ENCODE results near the gene GYS2. TPM values are rescaled to one million over a fixed set of nuclear protein-coding genes. Genes with fewer than 3 reads are reported as not detected.
A peak's percentile ranks its signal among the peaks of the same experiment; 100 is the strongest.

The GYS2 gene
- total RNA-seq, 2 experiments from 2014 or later: not detected

DNA sequence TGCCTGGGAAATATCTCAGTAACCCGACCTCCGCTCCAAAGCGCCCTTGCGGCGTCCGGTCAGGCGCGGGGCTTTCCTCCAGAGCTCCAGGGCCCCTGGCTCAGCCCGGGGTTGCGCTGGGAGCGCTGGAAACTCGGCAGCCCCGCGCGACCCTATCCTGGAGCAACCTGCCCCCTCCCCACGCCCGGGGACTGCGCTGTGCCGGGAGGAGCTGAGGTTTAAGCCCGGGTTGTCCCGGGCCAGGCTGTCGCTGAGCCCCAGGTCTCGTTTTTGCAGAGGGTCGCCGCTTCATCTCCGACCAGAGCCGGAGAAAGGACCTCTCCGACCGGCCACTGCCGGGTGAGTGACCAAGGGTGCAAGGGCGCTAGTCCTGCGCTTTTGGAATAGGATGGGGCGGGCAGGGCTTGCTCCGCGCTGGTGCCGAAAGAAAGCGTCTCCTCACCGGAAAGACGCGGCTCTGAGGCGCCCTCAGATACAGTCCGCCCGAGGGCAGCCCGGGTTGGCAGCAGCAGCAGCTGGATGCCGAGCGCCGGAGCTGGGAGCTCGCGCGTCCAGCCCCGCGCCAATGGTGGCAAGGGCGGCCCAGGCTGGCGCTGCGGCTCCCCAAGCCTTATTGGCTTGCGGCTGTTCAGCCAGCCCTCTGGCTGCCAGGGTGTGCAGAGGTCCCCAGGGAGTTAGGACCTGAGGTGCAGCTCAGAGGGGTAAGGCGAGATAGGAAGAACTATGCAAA is 77.0 kb downstream of the GYS2 start:
- no peak overlapping the region for H3K27ac Mint-ChIP-seq
- peak; percentile 97 for ATAC-seq
- intact Hi-C loops (cut with DNase I, micrococcal nuclease): no loop called here
- ChIA-PET POLR2A (no interaction called here), CTCF (interaction anchor here (0.7 to 1.1 kb wide), 4 partner anchors 16 to 234 kb away, joined by 3 to 6 read pairs (median 4); no protein-coding TSS in a partner anchor)
- H3K4me3 Mint-ChIP-seq: peak overlapping the region; percentile 69
- H3K4me1 Mint-ChIP-seq: peaks cover 6% of the 10 kb centered on the region
- peaks cover 35% of the 10 kb centered on the region for H3K27me3 Mint-ChIP-seq
- H3K36me3 Mint-ChIP-seq (ENCODE audit: low read depth): no peaks in the 10 kb centered on the region
- DNase-seq: peak; percentile 81
- H3K9me3 Mint-ChIP-seq (ENCODE audit: low read depth): peaks cover 8% of the 10 kb centered on the region

DNA sequence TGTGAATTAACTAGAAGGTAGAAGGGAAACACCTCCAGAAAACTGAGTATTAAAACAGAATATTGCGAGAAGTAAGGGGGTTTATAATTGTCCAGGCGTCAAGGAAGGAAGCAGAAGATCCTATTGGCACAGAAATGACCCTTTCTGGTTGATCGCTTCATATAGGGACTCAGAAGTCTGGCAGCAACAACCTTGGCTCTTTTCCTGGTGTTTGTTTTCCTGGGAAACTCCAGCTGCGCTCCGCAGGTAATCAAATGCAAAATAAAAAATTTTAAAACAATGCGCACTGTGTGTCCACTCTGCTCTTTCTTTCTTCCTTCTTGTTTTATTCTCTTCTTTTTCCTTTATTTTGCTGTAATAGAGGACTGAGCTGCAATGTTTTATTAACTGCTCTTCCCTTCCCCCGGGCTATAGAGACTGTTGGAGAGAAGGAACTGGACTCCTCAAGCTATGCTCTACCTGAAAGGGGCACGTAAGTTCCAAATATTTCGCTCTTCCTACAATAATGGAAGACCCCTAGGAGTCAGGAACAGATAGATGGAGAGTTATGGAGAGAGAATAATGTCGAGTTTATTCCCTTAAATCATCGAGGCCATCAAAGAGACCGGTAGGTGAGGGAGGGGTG is 77.8 kb downstream of the GYS2 start:
- POLR2A ChIA-PET: no interaction called here
- H3K4me3 Mint-ChIP-seq: peak overlapping the region; percentile 57
- intact Hi-C loops (cut with DNase I, micrococcal nuclease): no loop called here
- CTCF ChIA-PET: interaction anchor here (0.7 to 1.1 kb wide), 3 partner anchors 47 to 233 kb away, joined by 3 to 4 read pairs (median 3); no protein-coding TSS in a partner anchor
- DNase-seq (no peak), ATAC-seq (no peak)
- peak overlapping the region; percentile 49 for H3K27ac Mint-ChIP-seq
- H3K9me3 Mint-ChIP-seq (ENCODE audit: low read depth): peaks cover 8% of the 10 kb centered on the region
- peaks cover 6% of the 10 kb centered on the region for H3K4me1 Mint-ChIP-seq
- H3K27me3 Mint-ChIP-seq: peaks cover 35% of the 10 kb centered on the region
- no peaks in the 10 kb centered on the region for H3K36me3 Mint-ChIP-seq (ENCODE audit: low read depth)

DNA sequence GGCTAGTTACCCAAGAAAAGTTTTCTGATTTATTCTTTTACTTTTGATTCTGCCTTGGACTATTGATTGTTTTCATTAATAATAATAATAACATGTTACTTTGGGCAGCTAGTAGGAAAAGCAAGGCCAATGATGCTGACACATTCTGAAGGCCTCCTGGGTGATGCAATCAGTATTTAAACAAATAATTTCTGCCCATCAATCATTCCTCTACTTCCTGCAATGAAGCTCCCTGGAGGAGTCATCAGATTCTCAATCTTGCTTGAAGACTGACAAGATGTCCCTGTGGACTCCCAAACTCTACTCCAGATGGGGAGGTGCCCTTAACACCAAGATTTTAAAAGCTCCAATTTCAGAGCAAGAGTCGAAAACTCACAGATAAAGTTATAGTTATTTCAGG is 78.6 kb downstream of the GYS2 start, which contains the start of gene SPX:
Gene SPX, plus strand, starts transcription at position 244 of the 400 bp plus-strand sequence. CDS start 177 bp downstream, outside the sequence.
- peaks cover 6% of the 10 kb centered on the region for H3K4me1 Mint-ChIP-seq
- H3K36me3 Mint-ChIP-seq (ENCODE audit: low read depth): no peaks in the 10 kb centered on the region
- intact Hi-C loops (cut with DNase I, micrococcal nuclease): no loop called here
- no peak for ATAC-seq
- H3K4me3 Mint-ChIP-seq: peak within 1 kb of the TSS; percentile 57
- H3K27ac Mint-ChIP-seq: peak within 1 kb of the TSS; percentile 49
- POLR2A ChIA-PET: no interaction called here
- H3K27me3 Mint-ChIP-seq: peaks cover 31% of the 10 kb centered on the region
- CTCF ChIA-PET: interaction anchor here (0.9 kb wide), 1 partner anchor 48 kb away, joined by 3 read pairs; no protein-coding TSS in a partner anchor
- DNase-seq: no peak
- peaks cover 8% of the 10 kb centered on the region for H3K9me3 Mint-ChIP-seq (ENCODE audit: low read depth)

DNA sequence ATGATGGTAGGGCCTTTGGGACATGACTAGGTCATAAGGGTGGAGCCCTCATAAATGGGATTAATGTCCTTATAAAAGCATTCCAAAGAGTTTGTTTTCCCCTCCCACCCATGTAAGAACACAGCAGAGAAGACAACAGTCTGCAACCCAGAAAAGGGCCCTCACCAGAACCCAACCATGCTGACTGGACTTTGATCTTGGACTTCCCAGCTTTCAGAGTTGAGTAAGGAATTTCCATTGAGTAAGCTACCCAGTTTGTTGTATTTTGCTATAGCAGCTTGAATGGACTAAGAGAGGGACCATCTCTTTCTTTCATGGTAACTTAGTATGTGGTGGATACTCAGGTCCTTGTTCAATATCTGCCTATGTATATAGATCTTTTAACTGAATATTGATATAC is 81.5 kb downstream of the GYS2 start:
- Mint-ChIP-seq H3K4me1 (peaks cover 2% of the 10 kb centered on the region), H3K9me3 (ENCODE audit: low read depth) (peaks cover 8% of the 10 kb centered on the region), H3K27ac (no peak overlapping the region), H3K36me3 (ENCODE audit: low read depth) (peaks cover 6% of the 10 kb centered on the region), H3K27me3 (peaks cover 12% of the 10 kb centered on the region), H3K4me3 (no peak overlapping the region)
- POLR2A ChIA-PET: no interaction called here
- CTCF ChIA-PET: no interaction called here
- ATAC-seq: no peak
- DNase-seq: no peak
- intact Hi-C loops (cut with DNase I, micrococcal nuclease): no loop called here

DNA sequence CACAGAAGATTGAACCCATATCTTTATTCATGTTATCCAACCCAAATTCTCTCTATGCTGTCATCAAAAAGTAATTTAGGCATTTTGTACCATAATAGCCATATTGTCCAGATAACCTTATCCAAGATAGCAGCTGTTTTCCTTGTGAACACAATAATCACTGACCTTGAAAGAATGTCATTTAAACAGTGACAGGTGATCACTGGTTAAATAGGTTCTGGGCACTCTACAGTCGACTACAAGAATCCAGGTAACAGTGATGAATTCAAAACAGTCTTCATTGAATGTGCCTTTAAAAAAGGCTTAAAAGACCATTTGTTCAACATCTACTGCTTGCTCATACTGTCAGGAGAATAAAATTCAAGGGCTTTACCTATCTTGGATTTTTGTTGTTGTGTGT is 83.1 kb downstream of the GYS2 start:
- peaks cover 6% of the 10 kb centered on the region for H3K36me3 Mint-ChIP-seq (ENCODE audit: low read depth)
- intact Hi-C loops (cut with DNase I, micrococcal nuclease): no loop called here
- ChIA-PET CTCF (interaction anchor here (1.8 kb wide), 1 partner anchor 11 kb away, joined by 6 read pairs; no protein-coding TSS in a partner anchor), POLR2A (no interaction called here)
- H3K4me1 Mint-ChIP-seq: no peaks in the 10 kb centered on the region
- DNase-seq (no peak), ATAC-seq (no peak)
- peaks cover 8% of the 10 kb centered on the region for H3K9me3 Mint-ChIP-seq (ENCODE audit: low read depth)
- no peak overlapping the region for H3K4me3 Mint-ChIP-seq
- H3K27me3 Mint-ChIP-seq: peaks cover 7% of the 10 kb centered on the region
- H3K27ac Mint-ChIP-seq: no peak overlapping the region

DNA sequence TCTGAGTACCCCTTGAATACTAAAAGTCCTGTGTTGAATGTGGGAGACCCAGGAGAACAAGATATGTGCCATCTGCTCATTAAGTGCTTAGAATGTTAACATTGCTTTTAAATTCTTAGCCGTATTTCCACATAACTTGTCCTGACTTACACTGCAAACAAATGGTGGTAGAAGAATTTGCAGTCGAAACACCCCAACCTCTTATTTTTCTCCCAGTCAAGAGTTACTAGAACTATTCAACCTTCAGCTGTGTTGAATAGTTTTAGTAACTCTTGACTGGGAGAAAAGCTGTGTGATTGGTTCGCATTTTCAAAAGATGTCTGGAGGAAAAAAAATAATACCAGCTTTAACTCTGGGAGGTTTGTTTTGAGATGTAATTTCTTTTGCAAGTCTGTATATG is 86.2 kb downstream of the GYS2 start:
- Mint-ChIP-seq H3K9me3 (ENCODE audit: low read depth) (no peaks in the 10 kb centered on the region), H3K27ac (no peak overlapping the region), H3K36me3 (ENCODE audit: low read depth) (peaks cover 18% of the 10 kb centered on the region), H3K4me3 (no peak overlapping the region), H3K4me1 (no peaks in the 10 kb centered on the region), H3K27me3 (no peaks in the 10 kb centered on the region)
- DNase-seq: no peak
- POLR2A ChIA-PET: no interaction called here
- CTCF ChIA-PET: no interaction called here
- intact Hi-C loops (cut with DNase I, micrococcal nuclease): no loop called here
- no peak for ATAC-seq

DNA sequence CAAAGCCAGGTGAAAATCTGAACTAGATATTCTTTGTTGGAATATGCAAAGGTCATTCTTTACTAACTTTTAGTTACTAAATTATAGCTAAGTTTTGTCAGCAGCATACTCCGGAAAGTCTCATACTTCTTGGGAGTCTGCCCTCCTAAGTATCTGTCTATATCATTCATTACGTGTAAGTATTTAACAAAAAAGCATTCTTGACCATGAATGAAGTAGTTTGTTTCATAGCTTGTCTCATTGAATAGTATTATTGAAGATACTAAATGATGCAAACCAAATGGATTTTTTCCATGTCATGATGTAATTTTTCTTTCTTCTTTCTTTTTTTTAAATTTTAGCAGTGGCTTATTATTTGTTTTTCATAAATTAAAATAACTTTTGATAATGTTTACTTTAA is 88.4 kb downstream of the GYS2 start:
- DNase-seq (no peak), ATAC-seq (no peak)
- Mint-ChIP-seq H3K27ac (no peak overlapping the region), H3K4me1 (no peaks in the 10 kb centered on the region), H3K4me3 (no peak overlapping the region), H3K27me3 (no peaks in the 10 kb centered on the region), H3K9me3 (ENCODE audit: low read depth) (no peaks in the 10 kb centered on the region), H3K36me3 (ENCODE audit: low read depth) (peaks cover 30% of the 10 kb centered on the region)
- CTCF ChIA-PET: interaction anchor here (0.7 kb wide), 2 partner anchors 14 to 24 kb away, joined by 3 read pairs; no protein-coding TSS in a partner anchor
- intact Hi-C loops (cut with DNase I, micrococcal nuclease): no loop called here
- POLR2A ChIA-PET: no interaction called here

DNA sequence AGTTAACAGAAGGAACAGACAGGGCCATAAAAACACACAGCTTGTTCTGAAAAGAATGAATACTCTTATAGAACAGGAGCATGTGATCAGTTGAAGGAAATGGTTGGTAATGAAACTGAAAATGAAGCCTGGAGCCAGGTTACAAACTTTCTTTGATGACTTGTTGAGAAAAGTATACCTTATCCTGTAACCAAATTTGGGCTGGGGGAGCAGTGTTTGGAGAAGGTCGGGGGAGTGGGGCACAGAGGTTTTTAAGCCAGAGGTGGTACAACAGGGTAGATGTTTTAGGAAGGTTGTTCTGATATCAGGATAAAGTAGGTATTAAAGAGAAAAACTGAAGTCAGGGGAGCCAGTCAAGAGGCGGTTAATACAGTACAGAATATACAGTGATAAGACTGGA is 94.9 kb downstream of the GYS2 start:
- H3K4me3 Mint-ChIP-seq: peak overlapping the region; percentile 21
- CTCF ChIA-PET: interaction anchor here (1.0 to 1.1 kb wide), 2 partner anchors 8 to 72 kb away, joined by 3 read pairs; partner anchors contain the start of genes GOLT1B, PYROXD1 and RECQL
- no peaks in the 10 kb centered on the region for H3K9me3 Mint-ChIP-seq (ENCODE audit: low read depth)
- H3K4me1 Mint-ChIP-seq: peaks cover 31% of the 10 kb centered on the region
- peak; percentile 9 for DNase-seq
- no peaks in the 10 kb centered on the region for H3K27me3 Mint-ChIP-seq
- H3K36me3 Mint-ChIP-seq (ENCODE audit: low read depth): peaks cover 54% of the 10 kb centered on the region
- POLR2A ChIA-PET: interaction anchor here (1.1 kb wide), 1 partner anchor 533 kb away, joined by 4 read pairs; no protein-coding TSS in a partner anchor
- peak overlapping the region; percentile 85 for H3K27ac Mint-ChIP-seq
- intact Hi-C loops (cut with DNase I, micrococcal nuclease): no loop called here
- peak; percentile 96 for ATAC-seq

DNA sequence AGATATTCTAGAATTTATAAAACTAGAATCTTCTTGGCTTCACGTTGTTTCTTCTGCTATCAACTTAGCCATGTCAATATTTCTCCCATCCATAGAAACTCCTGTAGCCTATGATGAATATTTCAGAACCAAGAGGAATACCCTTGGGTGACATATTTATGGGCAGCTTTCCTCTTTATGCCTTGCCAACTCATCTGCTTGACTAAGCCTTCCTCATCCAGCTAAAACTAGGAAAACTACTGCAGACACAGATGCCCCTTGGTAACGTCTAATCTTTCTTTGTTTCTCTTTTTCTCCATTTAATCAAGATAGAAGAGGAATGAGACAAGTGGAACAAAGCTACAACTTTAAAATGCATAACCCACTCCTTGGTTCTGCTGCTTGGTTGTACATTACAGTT is 96.8 kb downstream of the GYS2 start:
- Mint-ChIP-seq H3K4me3 (no peak overlapping the region), H3K4me1 (peaks cover 50% of the 10 kb centered on the region), H3K36me3 (ENCODE audit: low read depth) (peaks cover 42% of the 10 kb centered on the region), H3K27me3 (no peaks in the 10 kb centered on the region), H3K9me3 (ENCODE audit: low read depth) (no peaks in the 10 kb centered on the region), H3K27ac (peak overlapping the region; percentile 6)
- intact Hi-C loops (cut with DNase I, micrococcal nuclease): no loop called here
- ChIA-PET POLR2A (interaction anchor here (0.6 kb wide), 1 partner anchor 144 kb away, joined by 3 read pairs; no protein-coding TSS in a partner anchor), CTCF (no interaction called here)
- no peak for DNase-seq
- ATAC-seq: no peak

DNA sequence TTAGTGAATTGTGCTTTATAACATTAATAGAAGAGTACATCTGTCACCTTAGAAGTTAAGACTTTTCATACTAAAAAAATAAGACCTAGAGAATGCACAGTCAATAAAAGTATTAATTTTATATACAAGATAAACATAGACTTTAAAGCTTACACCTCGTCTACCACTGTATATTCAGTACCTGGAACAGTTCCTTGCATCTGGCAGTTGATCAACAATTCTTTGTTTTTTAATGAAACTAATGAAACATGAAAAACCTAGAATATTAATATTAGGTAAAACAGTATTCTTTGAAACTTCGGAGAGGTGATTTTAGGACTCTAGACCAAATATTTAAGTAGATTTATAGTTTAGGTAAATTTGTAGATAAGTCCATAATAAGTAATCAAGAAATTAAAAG is 98.8 kb downstream of the GYS2 start:
- POLR2A ChIA-PET: no interaction called here
- Mint-ChIP-seq H3K9me3 (ENCODE audit: low read depth) (no peaks in the 10 kb centered on the region), H3K4me3 (no peak overlapping the region), H3K27me3 (no peaks in the 10 kb centered on the region), H3K27ac (no peak overlapping the region), H3K4me1 (peaks cover 54% of the 10 kb centered on the region), H3K36me3 (ENCODE audit: low read depth) (peaks cover 33% of the 10 kb centered on the region)
- ATAC-seq: no peak
- DNase-seq: no peak
- intact Hi-C loops (cut with DNase I, micrococcal nuclease): no loop called here
- CTCF ChIA-PET: no interaction called here

DNA sequence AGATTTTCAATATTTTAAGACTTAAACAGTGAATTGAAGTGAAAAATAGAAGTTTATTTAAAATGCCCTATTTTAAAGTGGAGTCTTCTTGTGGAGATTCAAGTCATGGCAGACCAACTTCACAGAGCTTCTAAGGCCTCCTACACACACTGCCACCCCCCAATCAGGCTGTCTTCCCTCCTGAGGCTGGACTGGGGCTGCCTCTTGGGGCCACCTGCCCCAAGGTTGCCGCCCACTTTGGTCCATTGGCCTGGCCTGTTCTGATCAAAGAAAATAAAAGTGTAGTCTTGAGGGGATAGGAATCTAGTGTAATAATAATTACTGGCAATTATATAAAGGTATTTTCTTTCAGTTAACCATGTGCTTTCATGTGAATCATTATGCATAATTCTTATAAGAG is 101.8 kb downstream of the GYS2 start:
- H3K9me3 Mint-ChIP-seq (ENCODE audit: low read depth): no peaks in the 10 kb centered on the region
- H3K27ac Mint-ChIP-seq: no peak overlapping the region
- CTCF ChIA-PET: no interaction called here
- intact Hi-C loops (cut with DNase I, micrococcal nuclease): loop anchor here (5.0 kb wide), 3 partner anchors 46 to 1039 kb away; partner anchors contain the start of genes CMAS (in 2 of the 2) and C2CD5 (in 1 of the 2)
- H3K4me1 Mint-ChIP-seq: peaks cover 43% of the 10 kb centered on the region
- H3K36me3 Mint-ChIP-seq (ENCODE audit: low read depth): peaks cover 24% of the 10 kb centered on the region
- no peaks in the 10 kb centered on the region for H3K27me3 Mint-ChIP-seq
- DNase-seq (peak; percentile 13), ATAC-seq (no peak)
- POLR2A ChIA-PET: no interaction called here
- H3K4me3 Mint-ChIP-seq: no peak overlapping the region
